Ishikawa (cell line): Measurements from ENCODE around the gene CHST6.

ENCODE experiments used
- CEBPB ChIP-seq: IDR thresholded peaks from 2 replicates; pipeline ENCODE4 v1.6.1; 2012
- CREB1 ChIP-seq: IDR thresholded peaks from 2 replicates; pipeline ENCODE4 v1.6.1; 2012; ENCODE audit warnings: low read depth
- EGR1 ChIP-seq: IDR thresholded peaks from 2 replicates; pipeline ENCODE4 v1.6.1; 2012
- EP300 ChIP-seq: IDR thresholded peaks from 2 replicates; pipeline ENCODE4 v1.6.1; 2012; ENCODE audit warnings: borderline replicate concordance
- FOXM1 ChIP-seq: IDR thresholded peaks from 2 replicates; pipeline ENCODE4 v1.6.1; 2012; ENCODE audit warnings: low read depth, borderline replicate concordance
- MAX ChIP-seq: IDR thresholded peaks from 2 replicates; pipeline ENCODE4 v1.6.1; 2012
- NFIC ChIP-seq: IDR thresholded peaks from 2 replicates; pipeline ENCODE4 v1.6.1; 2012
- RAD21 ChIP-seq: IDR thresholded peaks from 2 replicates; pipeline ENCODE4 v1.6.1; 2012; ENCODE audit warnings: low read depth
- REST ChIP-seq: IDR thresholded peaks from 2 replicates; pipeline ENCODE4 v1.6.1; 2012; ENCODE audit warnings: low read depth, mild to moderate bottlenecking
- TAF1 ChIP-seq: IDR thresholded peaks from 2 replicates; pipeline ENCODE4 v1.6.1; 2012; ENCODE audit warnings: low read depth, mild to moderate bottlenecking
- TCF12 ChIP-seq: IDR thresholded peaks from 2 replicates; pipeline ENCODE4 v1.6.1; 2012; ENCODE audit warnings: low read depth
- TEAD4 ChIP-seq: IDR thresholded peaks from 2 replicates; pipeline ENCODE4 v1.6.1; 2012
- USF1 ChIP-seq: IDR thresholded peaks from 2 replicates; pipeline ENCODE4 v1.6.1; 2012
- YY1 ChIP-seq: IDR thresholded peaks from 2 replicates; pipeline ENCODE4 v1.6.1; 2012; ENCODE audit warnings: low read depth
- ZBTB7A ChIP-seq: IDR thresholded peaks from 2 replicates; pipeline ENCODE4 v1.6.1; 2012; ENCODE audit warnings: low read depth

The CHST6 gene

GRCh38 chr16:75495076-75495674, at the start of gene CHST6:
Gene CHST6 (minus strand): TSS chr16:75495441. CDS start chr16:75479828, 15,613 bp downstream.
- TF ChIP-seq RAD21 = no peak
- TF ChIP-seq EGR1 = no peak
- peak; percentile 28; the same call in 1 of the 2 replicates for TF ChIP-seq TCF12
- TF ChIP-seq REST = no peak
- peak; percentile 70; the same call in 1 of the 2 replicates for TF ChIP-seq TAF1
- TF ChIP-seq CEBPB = no peak
- peak; percentile 58; the same call in 1 of the 2 replicates for TF ChIP-seq ZBTB7A
- no peak for TF ChIP-seq FOXM1
- TF ChIP-seq CREB1 = no peak
- peak; percentile 75 for TF ChIP-seq MAX
- no peak for TF ChIP-seq USF1
- no peak for TF ChIP-seq NFIC
- no peak for TF ChIP-seq TEAD4
- no peak for TF ChIP-seq YY1
- no peak for TF ChIP-seq EP300

GRCh38 chr16:75541236-75541635, 46.0 kb upstream of the CHST6 start:
- TF ChIP-seq YY1 (no peak), REST (no peak), NFIC (no peak), TCF12 (no peak), TEAD4 (no peak), CEBPB (no peak), TAF1 (no peak), EP300 (no peak), MAX (no peak), FOXM1 (no peak)

GRCh38 chr16:75537776-75538175, 42.5 kb upstream of the CHST6 start:
- TF ChIP-seq CREB1 (no peak), TAF1 (no peak), USF1 (no peak), TEAD4 (no peak), NFIC (no peak), CEBPB (no peak), ZBTB7A (no peak), RAD21 (no peak), EP300 (no peak), REST (no peak), EGR1 (no peak), MAX (no peak), YY1 (no peak), TCF12 (no peak)

- TF ChIP-seq ZBTB7A (no peak), NFIC (no peak), FOXM1 (no peak), EP300 (no peak), TEAD4 (no peak), TAF1 (no peak), CREB1 (no peak), TCF12 (no peak), REST (no peak), RAD21 (no peak), YY1 (no peak), EGR1 (no peak), CEBPB (no peak), MAX (no peak), USF1 (no peak)
Observed at GRCh38 chr16:75535901-75536300, 40.7 kb upstream of the CHST6 start, which contains the start of gene CHST5. Gene CHST5 (minus strand): TSS chr16:75536108. CDS start chr16:75530384, 5,724 bp downstream.
